Brain microvascular endothelial cell (primary cell): ENCODE measurements around the gene SMOC2.

Experiments used
- DNase-seq: peaks from one replicate; pipeline ENCODE4 v3.0.0-alpha.2; 2020
- H3K27ac ChIP-seq: fragments of 250-450 bp; sonication (Bioruptor Pico); 2 replicates; pipeline ENCODE4 v1.5.1; 2020; ENCODE audit warnings: mild to moderate bottlenecking, moderate library complexity
- H3K27me3 ChIP-seq: fragments of 250-450 bp; sonication (Bioruptor Pico); replicated peaks from 2 replicates; pipeline ENCODE4 v1.5.1; 2020; ENCODE audit warnings: mild to moderate bottlenecking
- H3K36me3 ChIP-seq: fragments of 250-450 bp; sonication (Bioruptor Pico); replicated peaks from 2 replicates; pipeline ENCODE4 v1.5.1; 2020; ENCODE audit warnings: mild to moderate bottlenecking
- H3K4me3 ChIP-seq: 2 replicates; pipeline ENCODE4 v1.5.1; 2011; ENCODE audit warnings: low read depth, mild to moderate bottlenecking, control low read depth, low read length, moderate library complexity
- CTCF ChIP-seq: IDR thresholded peaks from 2 replicates; pipeline ENCODE4 v1.5.1; 2011; ENCODE audit warnings: low read depth, mild to moderate bottlenecking, moderate library complexity, low read length, control low read depth, inconsistent platforms; ENCODE audit errors: missing control alignments
- in situ Hi-C: cut with HindIII; loops from 2 replicates; pipeline ENCODE4 v1.10.0; 2017; ENCODE audit warnings: low sequenced_read_pairs, low pct_ligation_motif_present

The SMOC2 gene

GRCh38 chr6:168499045-168499650, 58.2 kb downstream of the SMOC2 start:
- TF ChIP-seq CTCF, result no peak
- in situ Hi-C loops, result no loop called here

DNA sequence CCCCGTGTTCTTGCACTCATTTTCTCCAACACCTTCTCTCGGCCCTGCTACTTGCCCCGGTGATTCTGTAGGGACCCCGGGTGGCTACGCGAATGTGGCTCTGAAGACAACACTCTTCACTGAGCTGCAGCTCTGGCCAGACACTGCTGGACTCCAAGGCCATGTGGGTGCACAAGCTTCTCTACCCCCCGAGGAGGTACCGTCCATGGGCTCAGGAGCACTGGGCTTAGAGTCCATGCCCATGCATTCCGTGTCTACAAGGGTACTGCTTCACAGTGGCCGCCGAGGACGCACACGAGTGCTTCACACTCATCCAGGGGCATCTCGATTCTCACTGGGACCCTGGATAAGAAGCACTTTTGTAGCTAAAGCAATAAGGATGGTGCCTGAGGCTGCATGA, 59.5 kb downstream of the SMOC2 start:
- H3K4me3 ChIP-seq, result no peak overlapping the region
- no peak for DNase-seq
- no peak for TF ChIP-seq CTCF
- H3K36me3 ChIP-seq, result no peaks in the 10 kb centered on the region
- in situ Hi-C loops, result no loop called here
- no peaks in the 10 kb centered on the region for H3K27me3 ChIP-seq
- no peak overlapping the region for H3K27ac ChIP-seq

More at GRCh38 chr6:168499045-168499650, 58.2 kb downstream of the SMOC2 start:
- no peak for DNase-seq
- no peak overlapping the region for H3K4me3 ChIP-seq
- H3K27ac ChIP-seq, result no peak overlapping the region
- H3K36me3 ChIP-seq, result no peaks in the 10 kb centered on the region
- no peaks in the 10 kb centered on the region for H3K27me3 ChIP-seq

DNA sequence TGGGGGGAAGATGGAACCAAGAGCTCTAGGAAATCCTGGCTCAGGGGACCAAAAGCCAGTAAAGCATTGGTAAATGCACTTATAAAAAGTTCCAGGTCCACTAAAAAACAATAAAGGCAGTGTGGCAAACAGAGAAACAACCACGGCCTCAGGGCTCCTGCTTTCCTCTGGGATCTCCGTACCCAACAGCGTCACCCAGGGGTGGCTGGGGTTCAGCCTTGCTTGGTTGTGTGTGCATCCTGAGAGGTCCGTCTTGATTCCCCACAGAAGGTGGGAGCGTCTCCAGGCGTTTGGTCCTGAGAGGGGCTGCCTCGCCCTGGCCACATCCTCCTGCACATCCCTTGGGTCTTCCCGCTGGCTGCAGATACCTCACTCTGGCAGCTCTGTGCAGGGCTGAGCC, 60.6 kb downstream of the SMOC2 start:
- no peaks in the 10 kb centered on the region for H3K36me3 ChIP-seq
- no peaks in the 10 kb centered on the region for H3K27me3 ChIP-seq
- no peak for TF ChIP-seq CTCF
- no peak overlapping the region for H3K4me3 ChIP-seq
- DNase-seq, result no peak
- no peak overlapping the region for H3K27ac ChIP-seq
- in situ Hi-C loops, result no loop called here

DNA sequence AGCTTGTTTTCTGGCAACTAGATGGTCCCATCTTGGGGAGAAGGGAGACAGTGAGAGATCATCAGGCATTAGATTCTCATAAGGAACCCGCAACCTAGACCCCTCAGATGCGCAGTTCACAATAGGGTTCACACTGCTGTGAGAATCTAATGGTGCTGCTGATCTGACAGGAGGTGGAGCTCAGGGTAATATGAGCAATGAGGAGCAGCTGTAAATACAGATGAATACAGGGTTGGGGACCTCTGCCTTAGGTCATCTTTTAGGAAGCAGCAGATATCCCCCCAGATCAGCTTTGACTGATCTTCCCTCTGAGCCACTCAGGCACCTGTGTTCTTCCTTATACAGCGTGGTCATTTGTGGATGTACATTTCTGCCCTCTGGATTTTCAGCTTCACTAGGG, 63.4 kb downstream of the SMOC2 start:
- no peak for DNase-seq
- in situ Hi-C loops, result no loop called here
- Histone ChIP-seq H3K4me3 (no peak overlapping the region), H3K27ac (no peak overlapping the region), H3K27me3 (no peaks in the 10 kb centered on the region), H3K36me3 (no peaks in the 10 kb centered on the region)
- no peak for TF ChIP-seq CTCF

DNA sequence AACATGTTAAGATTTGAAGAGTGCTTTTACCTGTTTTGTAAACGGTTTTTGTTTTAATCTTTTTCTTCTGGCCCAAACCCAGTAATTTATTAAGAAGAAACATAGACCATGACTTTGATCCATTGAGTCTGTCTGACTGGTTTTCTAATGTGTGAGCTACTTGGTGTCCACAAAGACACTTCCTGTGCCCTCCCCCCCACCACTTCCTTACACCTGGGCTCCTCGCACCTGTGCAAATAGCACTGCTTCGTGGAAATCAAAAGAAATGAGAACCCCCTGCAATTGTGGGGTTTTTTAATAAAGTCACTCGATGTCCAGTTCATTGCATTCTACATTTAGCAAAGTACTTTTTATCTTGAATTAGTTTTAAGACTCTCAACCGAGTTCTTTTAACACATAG, 65.5 kb downstream of the SMOC2 start:
- DNase-seq, result no peak
- no peaks in the 10 kb centered on the region for H3K27me3 ChIP-seq
- no peak overlapping the region for H3K27ac ChIP-seq
- no peaks in the 10 kb centered on the region for H3K36me3 ChIP-seq
- in situ Hi-C loops, result no loop called here
- H3K4me3 ChIP-seq, result no peak overlapping the region
- no peak for TF ChIP-seq CTCF

- Histone ChIP-seq H3K27ac (no peak overlapping the region), H3K36me3 (no peaks in the 10 kb centered on the region), H3K4me3 (no peak overlapping the region), H3K27me3 (no peaks in the 10 kb centered on the region)
- TF ChIP-seq CTCF, result no peak
- no peak for DNase-seq
- in situ Hi-C loops, result no loop called here
Measured at GRCh38 chr6:168507297-168507696, 66.3 kb downstream of the SMOC2 start.
